KG1 (cell line): ENCODE measurements around the gene NKAP.
"Not testable (repeated sequence)": the region's sequence is repeated elsewhere in the genome, so short reads cannot be mapped to it uniquely, and the experiment has no call there.

Experiments
- DNase-seq: peaks from one replicate; lab custom pipeline; 2025; lab: John Stamatoyannopoulos, UW

The NKAP gene

GRCh38 chrX:119935215-119935874 lies 8.2 kb downstream of the NKAP start:
- DNase-seq: no peak

- DNase-seq: not testable (repeated sequence)
These were observed 21.2 kb downstream of the NKAP start for GRCh38 chrX:119922391-119922790.

- DNase-seq: no peak
These were observed 23.5 kb downstream of the NKAP start for GRCh38 chrX:119919835-119920585.

GRCh38 chrX:119917877-119918276 lies 25.7 kb downstream of the NKAP start:
- DNase-seq: no peak

DNA sequence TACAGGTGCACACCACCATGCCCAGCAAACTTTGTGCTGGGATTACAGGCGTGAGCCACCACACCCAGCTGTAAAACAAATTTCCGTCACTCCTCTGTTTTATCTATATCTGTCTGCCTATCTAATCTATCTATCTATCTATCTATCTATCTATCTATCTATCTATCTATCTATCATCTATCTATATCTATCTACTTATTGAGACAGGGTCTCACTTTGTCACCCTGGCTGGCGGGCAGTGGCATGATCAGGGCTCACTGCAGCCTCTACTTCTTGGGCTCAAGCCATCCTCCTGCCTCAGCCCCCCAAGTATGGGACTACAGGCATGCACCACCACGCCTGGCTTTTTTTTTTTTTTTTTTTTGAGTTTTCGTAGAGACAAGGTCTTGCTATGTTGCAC lies 27.2 kb downstream of the NKAP start:
- no peak for DNase-seq

DNA sequence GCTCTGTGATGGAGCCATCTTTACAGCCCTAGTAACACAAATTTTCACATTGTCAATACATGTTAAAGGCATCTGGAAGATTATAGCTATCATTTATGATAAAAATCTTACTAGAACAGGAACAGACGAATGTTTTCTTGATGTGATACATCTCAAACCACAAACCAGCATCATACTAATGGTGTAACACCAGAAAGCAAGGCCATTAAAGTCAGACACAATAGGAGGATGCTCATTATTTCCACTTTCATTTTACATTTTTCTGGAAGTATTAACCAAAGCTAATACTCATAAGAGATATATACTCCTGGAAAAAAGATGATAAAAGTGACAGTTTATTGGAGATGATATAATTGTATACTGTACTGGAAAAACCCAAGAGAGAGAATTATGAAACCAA lies 42.6 kb downstream of the NKAP start:
- no peak for DNase-seq

- DNase-seq: no peak
These were observed 44.4 kb downstream of the NKAP start for GRCh38 chrX:119899125-119899524.

GRCh38 chrX:119895843-119896326 lies 47.7 kb downstream of the NKAP start, which contains the start of gene AKAP14:
TSS of gene AKAP14 (plus strand) at chrX:119895893. CDS start at chrX:119903224, 7,331 bp downstream.
- DNase-seq: no peak

GRCh38 chrX:119891961-119892692 lies 51.4 kb downstream of the NKAP start:
- DNase-seq: not testable (repeated sequence)

DNA sequence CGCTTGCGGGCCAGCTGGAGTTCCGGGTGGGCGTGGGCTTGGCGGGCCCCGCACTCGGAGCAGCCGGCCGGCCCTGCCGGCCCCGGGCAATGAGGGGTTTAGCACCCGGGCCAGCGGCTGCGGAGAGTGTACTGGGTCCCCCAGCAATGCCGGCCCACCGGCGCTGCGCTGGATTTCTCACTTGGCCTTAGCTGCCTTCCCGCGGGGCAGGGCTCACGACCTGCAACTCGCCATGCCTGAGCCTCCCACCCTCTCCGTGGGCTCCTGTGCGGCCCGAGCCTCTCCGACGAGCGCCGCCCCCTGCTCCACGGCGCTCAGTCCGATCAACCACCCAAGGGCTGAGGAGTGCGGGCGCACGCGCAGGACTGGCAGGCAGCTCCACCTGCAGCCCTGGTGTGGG lies 52.9 kb downstream of the NKAP start:
- not testable (repeated sequence) for DNase-seq

- DNase-seq: no peak
These were observed 55.7 kb downstream of the NKAP start for GRCh38 chrX:119887721-119888425.

- no peak for DNase-seq
These were observed 57.8 kb downstream of the NKAP start for GRCh38 chrX:119885554-119886428.

- no peak for DNase-seq
These were observed 62.8 kb downstream of the NKAP start for GRCh38 chrX:119880552-119881437.

GRCh38 chrX:119880076-119880475 lies 63.5 kb downstream of the NKAP start:
- DNase-seq: no peak

DNA sequence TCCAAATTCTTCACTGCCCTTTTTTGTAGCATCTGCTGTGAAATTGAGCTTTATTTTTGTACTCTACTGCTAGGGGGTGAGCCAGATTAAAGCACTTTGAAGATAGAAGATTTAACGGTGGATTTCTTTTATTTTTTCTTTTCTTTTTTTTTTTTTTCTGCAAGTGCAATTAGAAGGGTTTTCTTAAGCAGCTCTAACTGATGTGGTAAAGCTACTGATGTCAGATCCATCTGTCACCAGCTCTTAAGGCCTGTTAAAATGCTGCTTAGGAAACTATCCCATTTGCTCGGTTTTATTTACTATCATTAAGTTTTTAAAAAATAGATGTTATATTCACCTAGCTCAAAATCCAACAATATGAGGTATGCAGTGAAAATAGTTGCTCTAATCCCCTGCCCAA lies 64.8 kb downstream of the NKAP start:
- DNase-seq: no peak

DNA sequence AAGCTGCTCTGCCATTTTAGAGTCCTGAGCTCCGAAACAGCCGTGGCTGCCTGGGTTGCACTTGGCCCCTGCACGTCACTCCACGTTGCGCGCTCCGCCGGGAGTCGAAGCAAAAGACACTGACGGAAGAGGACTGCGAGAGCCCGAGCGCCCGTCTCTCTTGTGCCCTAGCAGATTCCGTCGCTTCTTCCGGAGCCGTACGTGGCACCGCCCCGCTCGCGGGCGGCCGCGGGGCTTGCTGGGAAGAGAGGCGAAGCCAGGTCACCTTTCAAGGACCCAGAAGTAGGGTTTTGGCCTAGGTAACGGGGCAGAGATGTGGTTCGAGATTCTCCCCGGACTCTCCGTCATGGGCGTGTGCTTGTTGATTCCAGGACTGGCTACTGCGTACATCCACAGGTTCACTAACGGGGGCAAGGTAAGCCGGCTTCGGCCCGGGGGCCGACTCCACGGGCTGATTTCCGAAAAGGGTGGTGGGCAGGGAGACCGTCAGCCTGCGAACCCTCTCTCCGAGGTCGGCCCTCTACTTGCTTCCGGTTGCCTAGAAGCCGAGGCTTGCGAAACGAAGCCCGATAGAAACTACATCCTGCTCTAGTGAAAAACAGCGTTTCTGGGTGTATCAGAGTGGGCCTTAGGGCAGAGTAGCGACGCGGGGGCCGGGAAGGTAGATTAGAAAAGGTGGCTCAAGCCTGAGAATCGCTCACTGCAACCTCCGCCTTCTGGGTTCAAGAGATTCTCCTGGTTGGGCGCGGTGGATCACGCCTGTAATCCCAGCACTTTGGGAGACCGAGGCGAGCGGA lies 71.8 kb downstream of the NKAP start, which contains the start of the genes NDUFA1 and RNF113A:
TSS of gene NDUFA1 (plus strand) at position 234 of the 797 bp plus-strand sequence. CDS start at position 314, 80 bp downstream.
TSS of gene RNF113A (minus strand) at position 135 of the 797 bp plus-strand sequence. CDS start at position 15, 120 bp downstream.
- peak; percentile 23 for DNase-seq

DNA sequence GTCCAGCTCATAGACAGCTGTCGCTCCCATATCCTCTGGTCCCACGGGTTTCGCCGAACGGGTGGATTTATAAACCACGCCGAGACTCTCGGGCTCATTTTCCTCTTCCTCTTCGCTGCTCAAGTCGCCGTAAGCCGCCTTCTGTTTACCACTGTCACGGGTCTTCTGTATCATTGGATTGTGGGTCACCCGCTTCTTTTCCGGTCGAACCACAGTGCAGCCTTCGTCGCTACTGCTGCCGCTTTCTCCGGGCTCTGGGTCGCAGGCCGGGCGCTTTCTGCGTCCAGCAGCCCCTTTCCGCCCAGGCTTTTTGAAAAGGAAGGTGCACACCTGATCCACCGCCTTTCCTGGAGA lies 72.3 kb downstream of the NKAP start:
- DNase-seq: no peak
